ENCODE data around the gene TMEM144.

DNA sequence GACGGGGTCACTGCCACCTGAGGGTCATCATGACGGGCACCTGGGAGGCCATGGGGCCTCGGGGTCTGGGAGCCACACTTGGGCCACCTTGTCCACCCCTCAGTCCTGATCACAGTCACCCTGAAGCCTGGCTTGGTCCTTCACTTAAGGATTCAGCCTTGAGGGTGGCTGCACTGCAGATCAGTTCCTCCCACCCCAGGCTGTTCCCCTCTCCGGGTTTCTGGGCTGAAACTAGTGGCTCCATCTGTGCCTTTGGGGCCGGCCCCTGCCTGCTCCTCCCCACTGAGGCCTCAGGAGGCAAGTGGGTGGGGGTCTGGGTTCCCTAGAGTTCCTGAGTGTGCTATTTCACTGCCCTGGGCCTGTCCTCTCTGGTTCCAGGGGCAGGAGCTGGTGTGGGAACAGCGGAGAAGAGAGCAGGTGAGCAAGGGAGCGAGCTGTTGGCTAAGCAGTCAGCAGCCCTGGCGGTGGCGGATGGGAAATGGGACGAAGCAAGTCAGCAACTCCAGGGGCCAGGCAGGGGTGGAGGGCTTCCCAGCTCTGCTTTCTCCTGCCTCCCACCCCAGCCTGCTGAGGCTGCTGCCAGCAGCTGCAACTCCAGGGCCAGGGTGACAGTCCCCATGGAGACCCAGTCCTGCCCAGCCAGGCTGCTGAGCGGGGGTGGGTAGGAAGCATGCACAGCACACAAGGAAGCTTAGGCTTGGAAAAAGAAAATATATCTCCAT, 81.2 kb downstream of the TMEM144 start:
- TF ChIP-seq, protein P1, sequence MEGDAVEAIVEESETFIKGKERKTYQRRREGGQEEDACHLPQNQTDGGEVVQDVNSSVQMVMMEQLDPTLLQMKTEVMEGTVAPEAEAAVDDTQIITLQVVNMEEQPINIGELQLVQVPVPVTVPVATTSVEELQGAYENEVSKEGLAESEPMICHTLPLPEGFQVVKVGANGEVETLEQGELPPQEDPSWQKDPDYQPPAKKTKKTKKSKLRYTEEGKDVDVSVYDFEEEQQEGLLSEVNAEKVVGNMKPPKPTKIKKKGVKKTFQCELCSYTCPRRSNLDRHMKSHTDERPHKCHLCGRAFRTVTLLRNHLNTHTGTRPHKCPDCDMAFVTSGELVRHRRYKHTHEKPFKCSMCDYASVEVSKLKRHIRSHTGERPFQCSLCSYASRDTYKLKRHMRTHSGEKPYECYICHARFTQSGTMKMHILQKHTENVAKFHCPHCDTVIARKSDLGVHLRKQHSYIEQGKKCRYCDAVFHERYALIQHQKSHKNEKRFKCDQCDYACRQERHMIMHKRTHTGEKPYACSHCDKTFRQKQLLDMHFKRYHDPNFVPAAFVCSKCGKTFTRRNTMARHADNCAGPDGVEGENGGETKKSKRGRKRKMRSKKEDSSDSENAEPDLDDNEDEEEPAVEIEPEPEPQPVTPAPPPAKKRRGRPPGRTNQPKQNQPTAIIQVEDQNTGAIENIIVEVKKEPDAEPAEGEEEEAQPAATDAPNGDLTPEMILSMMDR (IDR thresholded peaks at IDR 0.05) = no peak
- no peak for TF ChIP-seq POLR2A (IDR thresholded peaks at IDR 0.05)

Data from heart left ventricle (tissue), 13 donors.